ES-I3 (cell line): ENCODE data around the gene LZIC.

Experiments used
- H3K36me3 ChIP-seq: 2 replicates; pipeline ENCODE4 v1.6.1; 2013; ENCODE audit warnings: mild to moderate bottlenecking, low read length, control low read depth, moderate library complexity; ENCODE audit not compliant: insufficient read depth
- H3K4me1 ChIP-seq: 2 replicates; pipeline ENCODE4 v1.6.1; 2013; ENCODE audit warnings: mild to moderate bottlenecking, control low read depth, low read length; ENCODE audit not compliant: insufficient read depth
- H3K9ac ChIP-seq: 2 replicates; pipeline ENCODE4 v1.6.1; 2013; ENCODE audit warnings: low read depth, mild to moderate bottlenecking, low read length, moderate library complexity
- H3K9me3 ChIP-seq: 2 replicates; pipeline ENCODE4 v1.6.1; 2013; ENCODE audit warnings: mild to moderate bottlenecking, low read length, moderate library complexity; ENCODE audit not compliant: control insufficient read depth, insufficient read depth

The LZIC gene

DNA sequence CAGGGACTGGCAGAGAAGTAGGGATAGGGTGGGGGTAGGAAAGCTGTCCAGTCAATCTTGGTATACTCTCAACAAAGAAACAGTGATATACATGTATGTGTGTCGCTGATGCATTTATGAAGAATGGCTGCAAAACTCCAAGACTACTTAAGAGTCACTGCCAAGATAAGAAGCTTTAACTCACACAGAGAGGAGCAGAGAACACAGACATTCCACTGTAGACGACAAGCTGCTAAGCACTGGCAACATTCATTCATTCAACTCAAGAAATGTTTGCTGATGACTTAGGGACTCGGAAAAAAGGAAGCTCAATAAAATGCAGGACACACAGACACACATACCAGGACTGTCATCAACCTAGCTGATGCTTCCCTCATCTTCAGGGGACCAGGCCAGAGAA, 38.6 kb downstream of the LZIC start:
- Histone ChIP-seq H3K9ac (no peak overlapping the region), H3K36me3 (no peaks in the 10 kb centered on the region), H3K4me1 (peaks cover 4% of the 10 kb centered on the region; the same call in 1 of the 2 replicates), H3K9me3 (no peaks in the 10 kb centered on the region)

DNA sequence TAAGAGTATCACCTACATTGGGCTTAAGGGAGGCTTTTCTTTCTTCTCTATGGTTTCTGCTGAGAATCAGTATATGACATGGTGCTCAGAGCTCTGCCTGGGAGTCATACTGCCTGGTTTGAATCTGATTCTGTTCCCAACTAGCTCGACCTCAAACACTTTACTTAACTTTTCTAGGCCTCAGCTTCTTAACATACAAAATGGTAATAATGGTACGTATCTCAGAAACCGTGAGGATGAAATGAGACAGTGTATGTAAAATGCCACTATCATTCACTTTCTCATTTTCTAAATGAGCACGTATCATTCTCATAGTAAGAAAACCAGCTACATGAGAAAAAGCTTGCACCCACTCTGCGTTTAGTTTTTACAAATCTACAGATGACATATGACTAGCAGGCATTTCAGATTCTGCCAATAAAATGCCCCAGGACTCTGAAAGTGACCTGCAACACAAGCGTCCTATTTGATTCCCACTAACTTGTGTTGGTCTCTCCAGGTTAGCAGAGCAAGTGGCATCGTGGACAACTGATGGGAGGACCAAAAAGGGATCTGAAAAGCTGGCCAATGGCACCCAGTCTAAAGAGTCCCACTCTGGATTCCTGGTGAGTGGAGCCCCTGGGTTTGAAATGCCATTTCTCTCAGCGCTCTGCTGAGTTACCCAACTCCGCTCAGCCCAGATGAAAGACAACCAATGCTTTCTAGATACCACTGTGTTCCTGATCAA, 39.2 kb downstream of the LZIC start:
- no peak overlapping the region for H3K9ac ChIP-seq
- peaks cover 4% of the 10 kb centered on the region; the same call in 1 of the 2 replicates for H3K4me1 ChIP-seq
- H3K36me3 ChIP-seq: no peaks in the 10 kb centered on the region
- H3K9me3 ChIP-seq: no peaks in the 10 kb centered on the region

DNA sequence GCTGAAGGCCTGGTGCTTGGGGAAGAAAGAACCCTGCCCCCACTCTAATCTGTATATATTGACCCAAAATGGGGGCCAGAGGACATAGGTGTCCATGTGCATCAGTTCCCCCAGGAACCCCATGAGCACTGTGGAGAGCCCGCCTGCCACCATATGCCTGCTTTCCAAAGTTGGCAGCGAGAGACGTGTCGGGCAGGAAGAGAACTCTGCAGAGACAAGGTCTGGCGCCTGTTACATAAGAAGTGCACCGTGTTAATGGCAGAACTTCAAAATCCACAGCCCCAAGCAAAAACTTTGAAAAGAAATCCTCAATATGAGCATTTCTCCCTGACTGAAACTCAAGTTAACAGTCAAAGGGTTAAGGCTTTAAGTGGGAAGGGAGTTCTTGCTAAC, 41.1 kb downstream of the LZIC start:
- Histone ChIP-seq H3K4me1 (0 out of 2 replicates have a peak, but pooled peaks cover 4% of the 10 kb centered on the region), H3K9ac (no peak overlapping the region), H3K36me3 (no peaks in the 10 kb centered on the region), H3K9me3 (no peaks in the 10 kb centered on the region)

DNA sequence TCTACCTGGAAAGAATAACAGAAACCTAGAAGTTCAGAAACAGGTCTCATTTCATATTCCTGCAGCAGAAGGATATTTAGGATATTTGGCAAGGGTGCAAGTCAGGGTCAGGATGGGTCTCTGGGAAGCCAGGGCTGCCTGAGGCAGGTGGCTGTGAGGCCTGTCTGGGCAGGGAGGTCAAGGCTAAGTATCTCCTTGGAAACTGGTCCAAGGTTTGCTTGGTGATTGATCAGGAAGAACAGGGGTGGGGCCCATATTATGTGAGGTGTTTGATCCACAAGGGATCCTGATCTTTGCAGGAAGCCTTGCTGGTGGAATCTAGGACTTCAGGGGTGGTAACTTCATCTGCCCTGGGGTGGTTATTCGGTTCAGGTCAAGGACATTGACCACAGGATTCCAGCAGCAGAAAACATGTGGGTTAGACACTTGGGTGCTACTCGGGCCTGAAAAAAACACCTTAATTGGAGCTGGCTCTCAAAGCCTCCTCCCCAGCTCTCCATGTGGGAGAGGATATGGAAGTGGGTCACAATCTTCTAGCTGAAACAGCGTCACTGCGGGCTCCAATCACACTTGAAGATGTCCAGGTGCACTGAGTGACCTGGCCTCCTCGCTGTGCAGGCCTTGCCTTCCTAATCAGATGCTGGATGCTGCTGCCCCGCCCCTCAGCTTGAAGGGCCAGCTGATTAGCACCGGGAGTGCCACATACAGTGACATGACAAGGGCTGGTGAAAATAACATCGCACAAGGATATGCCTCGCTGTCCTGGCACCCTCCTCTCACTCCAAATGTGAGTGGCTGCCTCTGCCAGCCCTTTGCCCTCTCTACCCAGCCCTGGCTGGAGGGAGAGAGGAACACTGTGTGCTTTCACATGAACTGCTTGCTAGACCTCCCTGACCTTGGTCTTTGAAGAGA, 41.8 kb downstream of the LZIC start:
- Histone ChIP-seq H3K4me1 (0 out of 2 replicates have a peak, but pooled peaks cover 4% of the 10 kb centered on the region), H3K9me3 (no peaks in the 10 kb centered on the region)

DNA sequence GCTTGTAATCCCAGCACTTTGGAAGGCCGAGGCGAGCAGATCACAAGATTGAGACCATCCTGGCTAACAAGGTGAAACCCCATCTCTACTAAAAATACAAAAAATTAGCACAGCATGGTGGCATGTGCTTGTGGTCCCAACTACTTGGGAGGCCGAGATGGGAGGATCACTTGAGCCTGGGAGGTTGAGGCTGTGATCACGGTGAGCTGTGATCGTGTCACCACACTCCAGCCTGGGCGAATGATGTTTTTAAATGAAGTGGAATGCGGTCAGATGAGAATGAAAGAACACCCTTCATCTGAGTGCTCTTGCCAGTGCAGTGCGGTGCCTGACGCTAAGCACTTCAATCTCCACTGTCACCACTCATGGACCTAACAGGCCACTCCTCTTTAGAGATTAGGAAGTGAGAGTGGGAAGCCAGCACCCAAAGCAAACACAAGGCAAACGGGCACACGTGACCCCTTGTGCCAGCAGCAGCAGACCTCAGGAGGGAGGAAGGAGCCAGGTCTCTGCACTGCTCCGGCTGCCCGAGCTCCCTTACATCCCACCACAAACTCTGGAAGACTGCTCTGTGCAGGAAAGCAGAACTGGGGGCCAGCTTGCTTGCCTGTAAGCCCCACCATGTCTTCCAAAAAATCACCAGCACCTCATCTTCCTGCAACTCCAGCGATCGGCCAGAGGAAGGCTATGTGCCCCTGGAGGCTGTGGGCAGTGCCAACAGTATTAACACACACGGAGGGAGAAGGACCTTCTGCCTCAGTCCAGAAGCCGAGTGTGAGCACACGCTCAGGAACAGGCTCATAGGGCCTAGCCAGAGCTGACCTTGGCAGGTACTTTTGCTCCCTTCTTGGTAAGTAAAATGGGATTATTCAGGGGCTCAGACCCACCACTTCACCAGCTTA, 42.8 kb downstream of the LZIC start:
- H3K9me3 ChIP-seq: no peaks in the 10 kb centered on the region
- no peaks in the 10 kb centered on the region for H3K36me3 ChIP-seq
- H3K9ac ChIP-seq: no peak overlapping the region
- 0 out of 2 replicates have a peak, but pooled peaks cover 4% of the 10 kb centered on the region for H3K4me1 ChIP-seq

More for the DNA sequence above, 41.8 kb downstream of the LZIC start:
- Histone ChIP-seq H3K36me3 (no peaks in the 10 kb centered on the region), H3K9ac (no peak overlapping the region)

DNA sequence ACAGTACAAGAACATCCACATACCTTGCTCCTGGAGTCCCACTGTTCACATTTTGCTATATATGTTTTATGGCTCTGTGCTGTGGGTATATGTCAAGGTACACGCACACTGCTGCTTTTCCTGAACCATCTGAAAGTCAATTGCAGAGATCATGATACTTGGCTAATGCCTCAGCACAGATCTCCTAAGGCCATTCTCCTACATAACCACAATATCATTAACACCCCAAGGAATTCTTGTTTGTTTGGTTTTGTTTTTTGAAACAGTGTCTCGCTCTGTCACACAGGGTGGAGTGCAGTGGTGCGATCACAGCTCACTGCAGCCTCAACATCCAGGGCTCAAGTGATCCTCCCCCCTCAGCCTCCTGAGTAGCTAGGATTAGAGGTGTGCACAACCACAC, 49.1 kb downstream of the LZIC start:
- Histone ChIP-seq H3K9me3 (no peaks in the 10 kb centered on the region), H3K4me1 (peaks cover 30% of the 10 kb centered on the region), H3K36me3 (no peaks in the 10 kb centered on the region), H3K9ac (no peak overlapping the region)

DNA sequence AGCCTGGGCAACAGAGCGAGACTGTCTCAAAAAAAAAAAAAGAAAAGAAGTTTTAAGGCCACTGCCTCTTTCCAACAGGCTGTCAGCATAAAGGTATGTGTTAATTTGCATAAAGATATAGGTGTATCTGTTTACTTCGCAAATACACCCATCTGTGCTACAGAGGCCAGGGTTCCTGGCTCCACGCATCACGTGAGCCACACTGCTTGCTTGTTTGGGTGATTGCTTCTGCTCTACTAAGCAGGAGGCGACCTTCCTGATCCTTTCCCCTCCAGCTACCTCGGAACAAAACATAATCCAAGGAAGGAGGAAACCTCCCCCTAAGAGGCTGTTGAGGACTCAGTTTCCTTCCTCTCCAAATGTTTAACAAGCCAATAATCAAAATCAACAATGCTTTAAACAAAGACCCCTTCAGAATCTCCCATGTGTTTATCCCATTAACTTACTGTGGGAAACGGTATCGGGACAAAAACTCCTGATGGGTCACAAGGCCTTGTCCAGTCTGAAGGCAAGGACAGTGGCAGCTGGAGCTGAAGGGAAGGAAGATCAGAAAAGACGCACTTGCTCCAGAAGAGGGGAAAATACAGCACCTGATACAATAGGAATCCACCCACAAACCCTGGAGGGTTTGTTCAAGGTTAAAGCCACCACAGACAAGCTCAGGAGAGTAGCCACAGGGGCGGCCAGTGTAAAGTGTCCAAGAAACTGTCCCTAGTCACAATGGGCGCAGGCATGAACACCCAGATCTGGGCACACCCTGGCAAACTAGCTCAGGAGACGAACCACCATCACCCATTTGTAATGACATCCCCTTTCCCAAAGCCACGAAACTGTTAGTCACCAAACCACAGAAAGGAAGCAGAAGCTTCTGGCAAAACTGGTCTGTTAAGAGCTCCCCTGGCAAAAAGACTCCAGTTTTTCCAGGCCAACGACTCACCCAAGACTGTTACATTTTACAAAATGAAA, 50.3 kb downstream of the LZIC start:
- H3K4me1 ChIP-seq: peaks cover 35% of the 10 kb centered on the region

DNA sequence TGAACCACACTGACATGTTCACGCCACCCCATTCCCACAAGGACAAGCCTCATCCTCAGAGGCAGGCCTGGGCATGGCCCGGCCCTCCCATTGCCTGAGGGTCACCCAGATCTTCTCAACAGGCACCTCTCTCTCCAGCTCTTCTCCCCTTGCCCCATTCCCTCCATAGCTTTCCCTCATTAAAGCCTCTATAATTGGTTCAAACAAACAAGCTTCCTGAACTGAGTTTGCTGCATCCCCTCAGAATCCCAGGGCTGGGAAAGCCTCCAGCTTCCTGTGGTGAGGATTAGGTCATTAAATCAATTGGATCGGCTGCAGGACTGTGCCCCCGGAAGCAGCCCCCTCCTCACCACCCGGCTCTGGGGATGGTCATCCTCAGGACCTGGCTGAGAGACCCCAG, 52.0 kb downstream of the LZIC start:
- H3K36me3 ChIP-seq: no peaks in the 10 kb centered on the region
- H3K9ac ChIP-seq: no peak overlapping the region
- H3K9me3 ChIP-seq: no peaks in the 10 kb centered on the region
- H3K4me1 ChIP-seq: peaks cover 35% of the 10 kb centered on the region

More for the DNA sequence above, 50.3 kb downstream of the LZIC start:
- Histone ChIP-seq H3K9ac (no peak overlapping the region), H3K9me3 (no peaks in the 10 kb centered on the region), H3K36me3 (no peaks in the 10 kb centered on the region)

DNA sequence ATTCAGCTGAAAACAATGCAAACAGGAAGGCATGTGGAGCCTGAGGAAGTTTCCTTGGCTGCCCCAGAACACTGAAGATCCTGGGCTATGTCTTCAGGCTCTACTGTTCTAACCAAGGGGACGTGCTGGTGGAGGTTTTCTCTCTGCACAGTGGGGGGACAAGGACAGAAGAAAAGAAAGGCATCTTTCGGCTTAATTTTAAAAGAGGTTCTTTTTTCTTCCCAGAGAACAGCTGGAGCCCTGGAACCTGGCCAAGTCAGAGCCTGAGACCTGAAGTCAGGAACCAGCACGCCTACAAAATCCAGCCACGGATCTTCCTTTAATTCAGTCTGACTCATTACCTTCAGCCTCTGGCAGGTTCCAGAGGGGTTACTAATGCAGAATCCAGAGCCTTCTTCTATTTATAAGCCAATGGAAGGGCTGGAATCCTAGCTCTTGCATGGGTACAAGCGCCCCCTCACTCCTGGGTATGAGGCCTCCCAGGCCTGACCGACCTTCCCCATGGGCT, 52.9 kb downstream of the LZIC start:
- Histone ChIP-seq H3K36me3 (no peaks in the 10 kb centered on the region), H3K9me3 (no peaks in the 10 kb centered on the region), H3K9ac (no peak overlapping the region), H3K4me1 (peaks cover 35% of the 10 kb centered on the region)

DNA sequence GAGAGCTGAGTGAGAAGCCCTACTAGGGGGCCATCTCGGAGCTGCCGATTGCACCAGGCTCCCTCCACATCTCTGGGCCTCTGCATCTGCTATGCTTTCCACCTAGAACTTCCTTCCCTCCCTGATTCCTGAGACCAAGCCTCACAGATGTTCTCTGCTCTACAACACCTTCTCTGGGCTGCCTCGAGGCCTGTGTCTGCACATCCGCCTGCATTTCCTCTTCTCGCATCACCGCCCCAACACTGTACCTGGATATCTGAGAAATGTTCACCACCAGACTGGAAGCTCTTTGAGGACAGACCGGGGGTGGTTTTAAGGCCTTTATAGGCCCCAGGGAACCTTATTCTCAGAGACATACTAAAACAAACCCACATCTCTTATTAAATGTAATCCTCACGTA, 53.8 kb downstream of the LZIC start:
- Histone ChIP-seq H3K4me1 (peaks cover 35% of the 10 kb centered on the region), H3K9me3 (no peaks in the 10 kb centered on the region), H3K36me3 (no peaks in the 10 kb centered on the region), H3K9ac (no peak overlapping the region)

DNA sequence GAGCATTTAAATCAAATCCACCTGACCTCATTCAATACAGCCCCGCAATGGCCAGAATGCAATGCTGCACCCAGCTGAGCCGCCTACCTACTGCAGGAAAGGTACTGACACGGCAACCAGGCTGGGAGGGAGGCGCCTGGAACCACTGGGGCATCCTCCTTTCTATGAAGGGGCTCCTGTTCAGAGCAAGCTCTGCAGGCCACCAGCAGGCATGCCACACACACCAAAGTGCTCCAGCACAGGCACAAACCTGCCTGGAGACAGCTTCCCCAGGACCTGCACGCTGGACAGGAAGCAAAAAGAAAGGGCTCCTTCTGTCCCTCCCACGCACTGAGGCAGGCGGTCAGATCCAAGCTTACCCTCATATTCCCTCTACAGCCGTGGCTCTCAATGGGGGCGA, 54.3 kb downstream of the LZIC start:
- Histone ChIP-seq H3K9me3 (no peaks in the 10 kb centered on the region), H3K36me3 (no peaks in the 10 kb centered on the region), H3K4me1 (peaks cover 35% of the 10 kb centered on the region), H3K9ac (no peak overlapping the region)

DNA sequence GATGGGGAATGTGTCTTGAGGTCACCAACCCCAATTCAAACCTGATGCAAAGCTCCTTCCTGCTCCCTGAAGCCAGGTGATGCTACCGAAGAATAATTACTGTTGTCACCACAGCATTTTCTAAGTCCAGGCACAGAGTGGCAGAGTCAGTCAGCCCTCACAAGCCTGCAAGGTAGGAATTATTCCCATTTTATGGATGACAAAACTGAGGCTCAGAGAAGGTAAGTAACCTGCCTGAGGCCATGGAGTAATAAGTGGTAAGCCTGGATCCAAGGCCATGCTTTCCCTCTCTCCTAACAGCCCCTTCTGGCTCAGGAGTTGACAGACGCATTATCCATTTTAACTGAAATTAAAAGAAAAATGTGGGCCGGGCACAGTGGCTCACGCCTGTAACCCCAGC, 56.1 kb downstream of the LZIC start:
- Histone ChIP-seq H3K36me3 (no peaks in the 10 kb centered on the region), H3K4me1 (peaks cover 27% of the 10 kb centered on the region), H3K9me3 (no peaks in the 10 kb centered on the region), H3K9ac (no peak overlapping the region)

DNA sequence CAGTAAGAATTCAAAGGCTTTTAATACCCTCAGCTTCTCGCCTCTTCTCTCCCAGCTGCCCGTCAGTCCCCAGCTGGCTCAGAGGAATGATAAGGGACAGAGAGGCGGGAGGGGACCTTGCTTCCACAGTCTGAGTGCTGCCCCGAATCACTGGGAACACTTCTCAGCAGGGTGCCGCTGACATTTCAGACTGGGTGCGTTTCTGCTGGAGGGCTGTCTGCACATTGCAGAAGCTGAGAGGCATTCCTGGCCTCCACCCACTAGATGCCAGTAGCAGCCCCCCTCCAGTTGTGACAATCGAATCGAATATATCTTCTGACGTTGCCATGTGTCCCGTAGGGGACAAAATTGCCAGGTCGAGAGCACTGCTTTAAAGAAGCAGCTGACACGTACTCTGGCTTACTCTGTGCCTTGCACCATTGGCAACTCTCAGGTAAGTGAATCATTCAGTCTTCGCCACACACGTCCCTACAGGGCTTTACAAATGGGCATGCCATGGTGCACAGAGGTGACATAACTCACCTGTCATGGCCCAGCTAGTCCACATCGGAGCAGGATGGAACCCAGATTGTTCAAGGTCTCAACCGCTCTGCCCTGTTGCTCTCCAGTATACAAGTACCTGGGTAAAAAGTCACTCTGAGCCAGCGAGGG, 57.0 kb downstream of the LZIC start:
- Histone ChIP-seq H3K4me1 (peaks cover 25% of the 10 kb centered on the region), H3K36me3 (no peaks in the 10 kb centered on the region), H3K9ac (no peak overlapping the region), H3K9me3 (no peaks in the 10 kb centered on the region)
